ENCODE results near the gene CHM. TPM values are rescaled to one million over a fixed set of nuclear protein-coding genes. Genes with fewer than 3 reads are reported as not detected.
"Not testable (repeated sequence)": the region's sequence is repeated elsewhere in the genome, so short reads cannot be mapped to it uniquely, and the experiment has no call there.

The CHM gene
- total and polyA plus RNA-seq, 12 donors = 5.9 to 16.7 (median 12.5) TPM

DNA sequence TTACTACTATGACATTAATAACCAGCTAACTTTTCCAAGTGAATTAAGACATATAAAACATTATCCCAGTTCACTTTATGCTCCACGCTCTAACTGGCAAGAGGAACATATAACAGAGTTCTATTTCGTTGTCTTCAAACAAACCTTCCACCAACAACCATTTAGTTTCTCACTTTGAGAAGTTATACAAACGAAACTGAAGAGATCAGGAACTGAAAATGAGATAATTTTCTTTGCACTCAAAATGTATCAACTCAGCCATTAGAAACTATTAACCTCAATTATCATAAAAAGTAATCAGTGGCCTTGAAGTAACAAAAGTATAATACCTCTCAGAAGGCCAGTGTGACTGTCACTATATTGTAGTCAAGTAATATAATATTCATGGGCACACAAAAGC lies 70.1 kb downstream of the CHM start:
- ATAC-seq (no peak), DNase-seq (no peak)
- H3K27me3 ChIP-seq = no peaks in the 10 kb centered on the region
- H3K4me1 ChIP-seq = no peaks in the 10 kb centered on the region
- intact Hi-C loops (cut with DNase I) = no loop called here
- H3K4me3 ChIP-seq = no peak overlapping the region
- 90 to 92% methylated on average over 3 of the region's 3 CpGs for WGBS, 2 donors
- TF ChIP-seq, protein P1, sequence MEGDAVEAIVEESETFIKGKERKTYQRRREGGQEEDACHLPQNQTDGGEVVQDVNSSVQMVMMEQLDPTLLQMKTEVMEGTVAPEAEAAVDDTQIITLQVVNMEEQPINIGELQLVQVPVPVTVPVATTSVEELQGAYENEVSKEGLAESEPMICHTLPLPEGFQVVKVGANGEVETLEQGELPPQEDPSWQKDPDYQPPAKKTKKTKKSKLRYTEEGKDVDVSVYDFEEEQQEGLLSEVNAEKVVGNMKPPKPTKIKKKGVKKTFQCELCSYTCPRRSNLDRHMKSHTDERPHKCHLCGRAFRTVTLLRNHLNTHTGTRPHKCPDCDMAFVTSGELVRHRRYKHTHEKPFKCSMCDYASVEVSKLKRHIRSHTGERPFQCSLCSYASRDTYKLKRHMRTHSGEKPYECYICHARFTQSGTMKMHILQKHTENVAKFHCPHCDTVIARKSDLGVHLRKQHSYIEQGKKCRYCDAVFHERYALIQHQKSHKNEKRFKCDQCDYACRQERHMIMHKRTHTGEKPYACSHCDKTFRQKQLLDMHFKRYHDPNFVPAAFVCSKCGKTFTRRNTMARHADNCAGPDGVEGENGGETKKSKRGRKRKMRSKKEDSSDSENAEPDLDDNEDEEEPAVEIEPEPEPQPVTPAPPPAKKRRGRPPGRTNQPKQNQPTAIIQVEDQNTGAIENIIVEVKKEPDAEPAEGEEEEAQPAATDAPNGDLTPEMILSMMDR (IDR thresholded peaks at IDR 0.05) = no peak
- peaks cover 0 to 43% (median 0%) of the 10 kb centered on the region in 9 donors for H3K36me3 ChIP-seq
- no peak overlapping the region for H3K27ac ChIP-seq
- peaks cover 0 to 7% (median 0%) of the 10 kb centered on the region in 11 donors for H3K9me3 ChIP-seq

DNA sequence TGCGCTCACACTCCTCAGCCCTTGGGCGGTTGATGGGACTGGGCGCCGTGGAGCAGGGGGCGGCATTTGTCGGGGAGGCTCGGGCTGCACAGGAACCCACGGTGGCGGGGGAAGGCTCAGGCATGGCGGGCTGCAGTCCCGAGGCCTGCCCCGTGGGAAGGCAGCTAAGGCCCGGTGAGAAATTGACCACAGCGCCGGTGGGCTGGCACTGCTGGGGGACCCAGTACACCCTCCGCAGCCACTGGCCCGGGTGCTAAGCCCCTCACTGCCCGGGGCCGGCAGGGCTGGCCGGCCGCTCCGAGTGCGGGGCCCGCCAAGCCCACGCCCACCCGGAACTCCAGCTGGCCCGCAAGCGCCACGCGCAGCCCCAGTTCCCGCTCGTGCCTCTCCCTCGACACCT lies 75.0 kb downstream of the CHM start:
- intact Hi-C loops (cut with DNase I); H3K27me3 ChIP-seq; ATAC-seq; DNase-seq; H3K9me3 ChIP-seq; H3K4me3 ChIP-seq; H3K27ac ChIP-seq; H3K4me1 ChIP-seq: not testable (repeated sequence)
- peaks cover 0 to 36% (median 0%) of the 10 kb centered on the region in 9 donors for H3K36me3 ChIP-seq
- WGBS, 2 donors = 98 to 99% methylated on average over 7 to 21 of the region's 33 CpGs

DNA sequence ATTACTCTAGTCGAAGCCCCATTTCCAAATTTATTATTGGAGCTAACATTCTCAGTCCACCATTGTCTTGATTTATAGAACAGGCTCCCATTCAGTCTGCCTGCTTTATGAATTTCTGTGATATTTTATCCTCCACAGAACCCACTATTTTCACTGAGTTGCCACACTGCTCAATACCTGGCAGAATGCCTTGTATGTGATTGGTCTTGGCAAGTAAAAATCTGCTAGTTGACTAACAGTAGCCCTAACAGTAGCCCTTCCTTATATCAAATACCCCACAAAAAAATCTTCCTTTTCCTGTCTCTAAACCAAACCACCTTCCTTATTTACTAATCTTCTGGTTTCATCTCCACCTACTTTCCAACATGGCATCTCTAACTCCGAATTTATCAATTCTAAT lies 82.6 kb downstream of the CHM start:
- TF ChIP-seq, protein P1 (IDR thresholded peaks at IDR 0.05) = no peak
- no peaks in the 10 kb centered on the region for H3K9me3 ChIP-seq
- H3K27ac ChIP-seq = no peak overlapping the region
- ATAC-seq (no peak), DNase-seq (no peak)
- intact Hi-C loops (cut with DNase I) = no loop called here
- no peaks in the 10 kb centered on the region for H3K27me3 ChIP-seq
- no peaks in the 10 kb centered on the region for H3K4me1 ChIP-seq
- 50 to 100% methylated on average over 2 of the region's 2 CpGs for WGBS, 2 donors
- H3K36me3 ChIP-seq = peaks cover 0 to 18% (median 0%) of the 10 kb centered on the region in 9 donors
- no peak overlapping the region for H3K4me3 ChIP-seq

DNA sequence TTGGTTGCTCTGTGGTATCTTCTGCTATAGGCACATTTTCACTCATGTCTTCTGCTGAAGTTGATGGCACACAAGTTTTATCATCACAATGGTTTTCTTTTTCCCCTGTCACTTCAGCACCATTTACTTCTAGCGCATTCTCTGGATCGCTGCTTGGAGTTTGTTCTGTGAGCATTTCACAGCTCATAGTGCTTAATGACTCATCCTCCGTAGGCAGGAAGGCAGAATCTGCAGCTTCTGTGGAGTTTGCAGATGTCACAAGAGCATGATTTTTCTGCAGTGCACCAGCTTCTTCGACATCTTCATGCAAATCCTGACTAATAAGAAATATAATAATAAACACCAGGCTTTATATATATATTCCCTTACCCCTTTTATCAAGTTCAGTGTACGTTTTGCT lies 83.6 kb downstream of the CHM start:
- no peak for DNase-seq
- TF ChIP-seq, protein P1 (IDR thresholded peaks at IDR 0.05) = no peak
- WGBS, 2 donors = 83% methylated on average over 5 of the region's 5 CpGs
- Histone ChIP-seq H3K4me1 (no peaks in the 10 kb centered on the region), H3K9me3 (no peaks in the 10 kb centered on the region), H3K27ac (no peak overlapping the region), H3K4me3 (no peak overlapping the region), H3K27me3 (no peaks in the 10 kb centered on the region), H3K36me3 (peaks cover 0 to 18% (median 0%) of the 10 kb centered on the region in 9 donors)
- intact Hi-C loops (cut with DNase I) = no loop called here
- no peak for ATAC-seq

DNA sequence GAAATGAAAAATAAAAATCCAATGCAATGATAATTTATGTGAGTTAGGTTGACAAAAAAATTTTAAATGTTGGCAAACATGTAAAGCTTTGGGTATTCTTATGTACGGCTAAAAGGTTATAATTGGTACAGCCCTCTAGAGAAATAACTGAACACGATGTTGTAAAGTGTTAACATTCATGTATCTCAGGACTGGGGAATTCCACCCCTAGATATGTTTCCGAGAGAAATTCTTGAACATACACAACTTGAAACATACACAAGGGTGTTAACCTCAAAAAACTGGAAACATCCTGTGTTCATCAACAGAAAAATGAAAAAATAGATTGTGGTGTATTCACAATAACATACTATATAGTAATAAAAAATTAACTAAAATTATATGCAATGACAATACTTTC lies 91.8 kb downstream of the CHM start:
- H3K4me1 ChIP-seq = no peaks in the 10 kb centered on the region
- TF ChIP-seq, protein P1 (IDR thresholded peaks at IDR 0.05) = no peak
- intact Hi-C loops (cut with DNase I) = no loop called here
- 87 to 90% methylated on average over 3 of the region's 3 CpGs for WGBS, 2 donors
- H3K4me3 ChIP-seq = no peak overlapping the region
- DNase-seq = no peak
- H3K27me3 ChIP-seq = no peaks in the 10 kb centered on the region
- H3K9me3 ChIP-seq = peaks cover 0 to 31% (median 0%) of the 10 kb centered on the region in 11 donors
- ATAC-seq = no peak
- peaks cover 0 to 53% (median 0%) of the 10 kb centered on the region in 9 donors for H3K36me3 ChIP-seq
- H3K27ac ChIP-seq = no peak overlapping the region

DNA sequence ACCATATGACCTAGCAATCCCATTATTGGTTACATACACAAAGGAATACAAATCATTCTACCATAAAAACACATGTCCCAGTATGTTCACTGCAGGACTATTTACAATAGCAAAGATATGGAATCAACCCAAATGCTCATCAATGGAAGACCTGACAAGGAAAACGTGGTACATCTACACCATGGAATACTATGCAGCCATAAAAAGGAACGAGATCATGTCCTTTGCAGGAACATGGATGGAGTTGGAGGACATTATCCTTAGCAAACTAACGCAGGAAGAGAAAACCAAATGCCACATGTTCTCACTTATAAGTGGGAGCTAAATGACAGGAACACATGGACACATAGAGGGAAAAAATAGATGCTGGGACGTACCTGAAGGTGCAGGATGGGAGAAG lies 102.6 kb downstream of the CHM start:
- intact Hi-C loops (cut with DNase I) = not testable (repeated sequence)

More for the DNA sequence above, 102.6 kb downstream of the CHM start:
- not testable (repeated sequence) for DNase-seq, ATAC-seq, H3K4me3 ChIP-seq, H3K27me3 ChIP-seq, H3K27ac ChIP-seq, H3K4me1 ChIP-seq
- peaks cover 0 to 31% (median 8%) of the 10 kb centered on the region in 11 donors for H3K9me3 ChIP-seq
- peaks cover 0 to 34% (median 0%) of the 10 kb centered on the region in 9 donors for H3K36me3 ChIP-seq
- 97 to 100% methylated on average over 4 of the region's 4 CpGs for WGBS, 2 donors

Measured in heart right ventricle (tissue), 16 donors.